Measurements from ENCODE around the gene TLR9.

TLR9 gene

DNA sequence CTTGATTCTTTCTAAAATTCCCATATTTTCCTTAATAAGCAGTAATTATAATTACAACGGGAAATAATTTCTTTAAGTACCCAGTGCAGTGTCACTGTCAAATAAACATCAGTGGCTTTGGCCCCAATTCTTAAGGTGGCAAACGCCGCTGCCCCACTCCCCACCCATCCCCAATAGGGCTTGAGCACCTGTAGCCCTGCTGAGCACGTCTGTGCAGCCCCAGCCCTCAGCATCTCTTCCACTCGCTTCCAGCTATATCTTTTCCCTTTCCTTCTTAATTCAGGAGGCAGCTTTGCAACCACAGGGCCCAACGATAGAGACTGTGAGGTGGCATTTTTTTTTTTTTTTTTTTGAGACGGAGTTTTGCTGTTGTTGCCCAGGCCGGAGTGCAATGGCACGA, 29.2 kb upstream of the TLR9 start:
- H3K4me3 ChIP-seq (ENCODE audit: low read depth, low read length) = no peak overlapping the region
- in situ Hi-C loops (cut with HindIII; ENCODE audit: low sequenced_read_pairs) = no loop called here
- TF ChIP-seq, protein P1, sequence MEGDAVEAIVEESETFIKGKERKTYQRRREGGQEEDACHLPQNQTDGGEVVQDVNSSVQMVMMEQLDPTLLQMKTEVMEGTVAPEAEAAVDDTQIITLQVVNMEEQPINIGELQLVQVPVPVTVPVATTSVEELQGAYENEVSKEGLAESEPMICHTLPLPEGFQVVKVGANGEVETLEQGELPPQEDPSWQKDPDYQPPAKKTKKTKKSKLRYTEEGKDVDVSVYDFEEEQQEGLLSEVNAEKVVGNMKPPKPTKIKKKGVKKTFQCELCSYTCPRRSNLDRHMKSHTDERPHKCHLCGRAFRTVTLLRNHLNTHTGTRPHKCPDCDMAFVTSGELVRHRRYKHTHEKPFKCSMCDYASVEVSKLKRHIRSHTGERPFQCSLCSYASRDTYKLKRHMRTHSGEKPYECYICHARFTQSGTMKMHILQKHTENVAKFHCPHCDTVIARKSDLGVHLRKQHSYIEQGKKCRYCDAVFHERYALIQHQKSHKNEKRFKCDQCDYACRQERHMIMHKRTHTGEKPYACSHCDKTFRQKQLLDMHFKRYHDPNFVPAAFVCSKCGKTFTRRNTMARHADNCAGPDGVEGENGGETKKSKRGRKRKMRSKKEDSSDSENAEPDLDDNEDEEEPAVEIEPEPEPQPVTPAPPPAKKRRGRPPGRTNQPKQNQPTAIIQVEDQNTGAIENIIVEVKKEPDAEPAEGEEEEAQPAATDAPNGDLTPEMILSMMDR (IDR thresholded peaks at IDR 0.05; ENCODE audit: low read depth, low read length) = no peak
- no peak for DNase-seq (ENCODE audit: low read depth, low spot score)

- DNase-seq (ENCODE audit: low read depth, low spot score) = no peak
- H3K4me3 ChIP-seq (ENCODE audit: low read depth, low read length) = no peak overlapping the region
- in situ Hi-C loops (cut with HindIII; ENCODE audit: low sequenced_read_pairs) = no loop called here
- TF ChIP-seq, protein P1 (IDR thresholded peaks at IDR 0.05; ENCODE audit: low read depth, low read length) = no peak
Observed at GRCh38 chr3:52253314-52254304, 28.2 kb upstream of the TLR9 start.

DNA sequence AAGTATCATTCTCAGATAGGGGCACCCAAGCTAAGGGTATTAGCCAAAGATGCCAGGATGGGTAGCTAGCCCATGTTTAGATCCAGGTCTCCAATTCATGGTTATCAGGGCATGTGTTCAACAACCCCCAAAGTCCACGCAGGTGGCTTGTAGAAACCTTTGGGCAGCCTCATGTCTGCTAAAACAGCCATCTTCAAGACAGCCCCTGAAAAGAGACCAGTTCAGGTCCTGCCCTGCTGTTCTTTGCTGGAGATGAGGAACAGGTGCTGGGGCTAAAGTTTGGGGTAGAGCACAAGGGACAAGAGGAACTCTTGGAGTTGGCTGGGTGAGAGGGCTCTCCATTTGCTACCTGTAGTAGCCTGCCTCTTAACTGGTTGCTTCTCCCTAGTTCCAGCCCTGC, 24.7 kb upstream of the TLR9 start:
- TF ChIP-seq, protein P1 (IDR thresholded peaks at IDR 0.05; ENCODE audit: low read depth, low read length) = no peak
- in situ Hi-C loops (cut with HindIII; ENCODE audit: low sequenced_read_pairs) = no loop called here
- no peak for DNase-seq (ENCODE audit: low read depth, low spot score)
- no peak overlapping the region for H3K4me3 ChIP-seq (ENCODE audit: low read depth, low read length)

DNA sequence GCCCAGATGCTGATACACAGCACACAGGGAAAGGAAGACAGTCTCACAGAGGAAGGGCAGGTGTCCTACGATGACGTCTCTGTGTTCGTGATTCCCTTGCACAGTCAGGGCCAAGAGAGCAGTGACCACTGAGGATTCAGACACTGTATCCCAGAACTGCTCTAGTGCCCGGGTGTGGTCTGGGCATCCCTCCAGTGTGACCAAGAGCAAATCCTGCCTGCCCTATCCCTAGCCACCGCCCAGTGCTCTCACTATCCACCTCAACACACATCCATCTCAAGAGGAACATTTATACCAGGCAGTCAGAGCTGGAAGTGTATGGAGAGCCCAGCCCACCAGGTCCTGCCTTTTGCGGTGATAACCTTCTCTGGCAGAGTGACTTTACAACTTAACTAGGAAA, 24.2 kb upstream of the TLR9 start:
- TF ChIP-seq, protein P1 (IDR thresholded peaks at IDR 0.05; ENCODE audit: low read depth, low read length) = no peak
- no peak for DNase-seq (ENCODE audit: low read depth, low spot score)
- no peak overlapping the region for H3K4me3 ChIP-seq (ENCODE audit: low read depth, low read length)
- in situ Hi-C loops (cut with HindIII; ENCODE audit: low sequenced_read_pairs) = no loop called here

DNA sequence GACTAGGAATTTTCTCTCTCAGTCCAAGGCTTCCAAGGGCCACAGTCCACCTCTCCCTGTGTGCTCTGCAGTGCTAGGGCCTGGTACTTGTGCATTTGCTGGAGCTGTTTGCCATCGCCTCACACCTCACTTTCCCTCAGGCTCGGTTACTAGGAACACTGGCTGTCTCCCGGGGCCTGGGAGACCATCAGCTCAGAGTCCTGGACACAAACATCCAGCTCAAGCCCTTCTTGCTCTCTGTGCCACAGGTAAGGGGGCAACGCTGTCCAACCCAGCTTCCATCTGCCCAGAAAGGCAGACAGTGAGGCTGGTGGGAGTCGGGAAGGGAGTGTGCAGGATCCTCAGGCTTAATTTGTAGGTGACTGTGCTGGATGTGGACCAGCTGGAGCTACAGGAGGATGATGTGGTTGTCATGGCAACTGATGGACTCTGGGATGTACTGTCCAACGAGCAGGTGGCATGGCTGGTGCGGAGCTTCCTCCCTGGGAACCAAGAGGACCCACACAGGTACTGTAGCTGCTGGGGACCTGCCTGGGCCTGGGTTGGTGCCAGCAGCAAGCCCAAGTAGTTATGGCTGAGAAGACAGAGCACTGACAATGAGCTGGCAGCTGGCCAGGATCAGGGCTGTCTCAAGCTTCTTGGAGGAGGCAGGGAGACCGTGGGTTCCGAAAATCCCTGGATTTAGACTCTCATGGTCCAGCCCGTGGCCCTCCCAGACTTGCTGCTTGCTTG, 23.5 kb upstream of the TLR9 start:
- in situ Hi-C loops (cut with HindIII; ENCODE audit: low sequenced_read_pairs) = no loop called here
- TF ChIP-seq, protein P1 (IDR thresholded peaks at IDR 0.05; ENCODE audit: low read depth, low read length) = no peak
- H3K4me3 ChIP-seq (ENCODE audit: low read depth, low read length) = no peak overlapping the region
- DNase-seq (ENCODE audit: low read depth, low spot score) = no peak

DNA sequence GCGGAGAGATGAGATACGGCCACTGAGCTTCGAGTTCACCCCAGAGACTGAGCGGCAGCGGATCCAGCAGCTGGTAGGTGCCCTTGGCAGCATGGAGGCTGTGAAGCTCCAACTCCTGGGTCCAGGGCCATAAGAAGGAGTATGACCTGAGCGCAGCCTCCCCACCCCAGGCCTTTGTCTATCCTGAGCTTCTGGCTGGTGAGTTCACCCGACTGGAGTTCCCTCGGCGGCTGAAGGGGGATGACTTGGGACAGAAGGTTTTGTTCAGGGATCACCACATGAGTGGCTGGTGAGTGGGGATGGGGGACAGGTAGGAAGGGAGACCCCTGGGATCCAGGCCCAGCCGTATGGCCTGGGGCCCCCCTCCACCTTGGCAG, 22.7 kb upstream of the TLR9 start:
- in situ Hi-C loops (cut with HindIII; ENCODE audit: low sequenced_read_pairs) = no loop called here
- H3K4me3 ChIP-seq (ENCODE audit: low read depth, low read length) = no peak overlapping the region
- DNase-seq (ENCODE audit: low read depth, low spot score) = no peak
- TF ChIP-seq, protein P1 (IDR thresholded peaks at IDR 0.05; ENCODE audit: low read depth, low read length) = no peak

Measured in astrocyte of the spinal cord (primary cell).